ENCODE results near the gene PDE4D. TPM values are rescaled to one million over a fixed set of nuclear protein-coding genes. Genes with fewer than 3 reads are reported as not detected.

The PDE4D gene
- total and polyA plus RNA-seq, 2 of the 4 experiments (the other 2 are of a cell fraction), result 1.4 to 7.9 TPM

DNA sequence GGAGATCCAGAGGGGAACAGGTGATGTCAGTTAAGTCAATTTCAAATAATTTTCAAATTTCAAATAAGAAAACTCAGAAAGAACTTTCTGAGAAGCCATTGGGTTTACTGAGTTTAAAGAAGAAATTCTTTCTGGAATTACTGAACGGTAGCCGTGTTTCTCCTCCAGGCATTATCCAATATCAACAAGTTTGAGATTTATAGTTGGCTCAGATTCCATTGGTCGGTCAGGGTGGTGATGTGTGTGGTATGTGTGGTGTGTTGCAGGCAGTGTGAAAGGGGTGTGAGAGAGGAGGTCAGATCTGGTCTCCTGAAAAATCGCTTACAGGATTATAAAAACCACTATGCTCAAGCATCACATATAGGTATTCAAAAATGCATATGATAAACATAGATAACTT is 60.1 kb downstream of the PDE4D start:
- Histone ChIP-seq H4K5ac (ENCODE audit: low read depth, low read length) (no peak overlapping the region), H2BK15ac (ENCODE audit: low read depth, low read length) (no peak overlapping the region), H3K18ac (ENCODE audit: low read depth, low read length) (no peak overlapping the region), H2AFZ (replicated peaks; ENCODE audit: low read length, poor library complexity) (no peak overlapping the region), H2BK5ac (ENCODE audit: low read depth, low read length, poor library complexity, severe bottlenecking) (no peak overlapping the region), H3K36me3 (ENCODE audit: control insufficient read depth, insufficient read depth, low read length) (no peaks in the 10 kb centered on the region), H3K4ac (ENCODE audit: low read depth, low read length) (no peak overlapping the region), H3K27ac (ENCODE audit: insufficient read depth, low read length) (no peak overlapping the region), H3K56ac (ENCODE audit: extremely low read depth, insufficient read depth, low read length) (no peak overlapping the region), H4K91ac (ENCODE audit: insufficient read depth, low read depth, low read length) (no peak overlapping the region), H4K20me1 (ENCODE audit: insufficient read depth, low read length) (no peaks in the 10 kb centered on the region), H3K4me2 (ENCODE audit: low read depth, low read length) (no peak overlapping the region), H2AK5ac (ENCODE audit: low read depth, low read length) (no peak overlapping the region), H4K8ac (ENCODE audit: low read depth in 2 of 2, low read length in 2 of 2) (no peak overlapping the region), H3K79me1 (ENCODE audit: low read depth in 1 of 2, low read length in 2 of 2) (no peaks in the 10 kb centered on the region), H2BK120ac (ENCODE audit: low read depth, low read length) (no peak overlapping the region), H3K9me1 (ENCODE audit: insufficient read depth, low read length) (0 out of 2 replicates have a peak, but pooled peaks cover 3% of the 10 kb centered on the region), H3K9me3 (ENCODE audit: control insufficient read depth, insufficient read depth, low read length) (no peaks in the 10 kb centered on the region), H2BK20ac (ENCODE audit: low read depth, low read length) (no peak overlapping the region), H3K27me3 (ENCODE audit: control insufficient read depth, insufficient read depth, low read length) (no peaks in the 10 kb centered on the region), H3K4me1 (ENCODE audit: control insufficient read depth, insufficient read depth, low read length) (peaks cover 11% of the 10 kb centered on the region), H3K23ac (ENCODE audit: low read depth, low read length) (no peak overlapping the region), H3K14ac (replicated peaks; ENCODE audit: low read depth, low read length) (no peak overlapping the region), H2AK9ac (replicated peaks; ENCODE audit: low read depth, low read length, poor library complexity) (no peak overlapping the region), H3K4me3 (ENCODE audit: insufficient read depth, low read depth, low read length) (no peak overlapping the region), H3K9ac (ENCODE audit: low read depth, low read length) (no peak overlapping the region)
- WGBS, 2 experiments (ENCODE audit: extremely low coverage in 2 of 2, insufficient read length in 1 of 2), result no CpG with 5 or more reads among the region's 4 CpGs
- intact Hi-C loops (cut with micrococcal nuclease), result no loop called here
- TF ChIP-seq CHD1 (IDR thresholded peaks at IDR 0.05; ENCODE audit: low read depth, low read length) (no peak), USF2 (IDR thresholded peaks at IDR 0.05; ENCODE audit: low read depth, low read length) (no peak), POLR2A (IDR thresholded peaks at IDR 0.05; ENCODE audit: low read depth, low read length) (no peak), BHLHE40 (IDR thresholded peaks at IDR 0.05; ENCODE audit: low read depth, low read length) (no peak), SMC3 (IDR thresholded peaks at IDR 0.05; ENCODE audit: low read depth, low read length) (no peak), RFX5 (IDR thresholded peaks at IDR 0.05; ENCODE audit: low read depth, low read length) (no peak), FOS (IDR thresholded peaks at IDR 0.05; ENCODE audit: low read depth, low read length) (no peak), ELK1 (IDR thresholded peaks at IDR 0.05; ENCODE audit: borderline replicate concordance, low read depth, low read length) (no peak), NFE2L2 (IDR thresholded peaks at IDR 0.05; ENCODE audit: low read depth, low read length) (no peak)
- no TSS peak for BruUV-seq (replicated peaks)
- DNase-seq (no peak), ATAC-seq (ENCODE audit: low read depth) (no peak)
- POLR2A ChIA-PET (ENCODE audit: unreplicated experiment), result no interaction called here
- dilution Hi-C loops (cut with HindIII; ENCODE audit: low sequenced_read_pairs, unreplicated experiment), result no loop called here
- in situ Hi-C loops (cut with MboI; ENCODE audit: low sequenced_read_pairs), result no loop called here
- CTCF ChIA-PET, result no interaction called here

All from IMR-90 (cell line).